ENCODE measurements around the gene STX11.

The STX11 gene

DNA sequence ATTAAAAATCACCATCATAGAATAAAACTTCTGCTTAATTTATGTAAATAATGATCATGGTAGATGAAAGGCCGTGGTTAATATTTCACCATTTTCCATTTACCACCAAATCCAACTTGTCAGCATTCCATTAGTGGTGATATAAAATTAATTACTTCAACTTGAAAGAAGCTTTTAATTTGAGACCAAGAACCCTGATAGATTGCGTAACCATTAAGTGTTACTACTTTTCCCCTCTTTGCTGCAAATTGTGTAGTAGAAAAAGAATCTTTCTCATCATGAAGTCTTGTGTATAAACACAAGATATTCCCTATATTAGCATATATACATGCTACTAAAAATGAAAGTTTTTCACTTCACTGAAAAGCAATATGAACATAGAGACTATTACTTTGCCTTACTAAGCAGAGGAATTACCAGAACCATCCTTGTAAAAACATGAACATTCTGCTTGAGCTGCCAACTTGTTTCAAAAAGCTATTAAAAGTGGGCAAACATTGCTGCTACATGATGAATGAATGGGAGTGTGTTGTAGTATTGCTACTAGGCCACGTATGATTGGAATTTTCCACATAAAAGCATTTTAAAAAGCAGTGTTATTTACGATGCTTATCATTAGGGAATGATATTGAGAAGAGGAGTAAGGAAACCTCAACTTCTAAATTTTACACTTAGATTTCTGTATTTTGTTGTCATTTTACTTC lies 35.0 kb downstream of the STX11 start:
- H3K4me3 ChIP-seq (ENCODE audit: low read depth, low read length): no peak overlapping the region
- in situ Hi-C loops (cut with HindIII; ENCODE audit: low sequenced_read_pairs): no loop called here
- TF ChIP-seq, protein P1, sequence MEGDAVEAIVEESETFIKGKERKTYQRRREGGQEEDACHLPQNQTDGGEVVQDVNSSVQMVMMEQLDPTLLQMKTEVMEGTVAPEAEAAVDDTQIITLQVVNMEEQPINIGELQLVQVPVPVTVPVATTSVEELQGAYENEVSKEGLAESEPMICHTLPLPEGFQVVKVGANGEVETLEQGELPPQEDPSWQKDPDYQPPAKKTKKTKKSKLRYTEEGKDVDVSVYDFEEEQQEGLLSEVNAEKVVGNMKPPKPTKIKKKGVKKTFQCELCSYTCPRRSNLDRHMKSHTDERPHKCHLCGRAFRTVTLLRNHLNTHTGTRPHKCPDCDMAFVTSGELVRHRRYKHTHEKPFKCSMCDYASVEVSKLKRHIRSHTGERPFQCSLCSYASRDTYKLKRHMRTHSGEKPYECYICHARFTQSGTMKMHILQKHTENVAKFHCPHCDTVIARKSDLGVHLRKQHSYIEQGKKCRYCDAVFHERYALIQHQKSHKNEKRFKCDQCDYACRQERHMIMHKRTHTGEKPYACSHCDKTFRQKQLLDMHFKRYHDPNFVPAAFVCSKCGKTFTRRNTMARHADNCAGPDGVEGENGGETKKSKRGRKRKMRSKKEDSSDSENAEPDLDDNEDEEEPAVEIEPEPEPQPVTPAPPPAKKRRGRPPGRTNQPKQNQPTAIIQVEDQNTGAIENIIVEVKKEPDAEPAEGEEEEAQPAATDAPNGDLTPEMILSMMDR (IDR thresholded peaks at IDR 0.05; ENCODE audit: low read depth, low read length): no peak
- DNase-seq (ENCODE audit: low read depth, low spot score): no peak

- TF ChIP-seq, protein P1 (IDR thresholded peaks at IDR 0.05; ENCODE audit: low read depth, low read length): no peak
- H3K4me3 ChIP-seq (ENCODE audit: low read depth, low read length): no peak overlapping the region
- in situ Hi-C loops (cut with HindIII; ENCODE audit: low sequenced_read_pairs): no loop called here
- no peak for DNase-seq (ENCODE audit: low read depth, low spot score)
Observed at GRCh38 chr6:144186817-144187625, 36.7 kb downstream of the STX11 start.

GRCh38 chr6:144189351-144189750 lies 39.0 kb downstream of the STX11 start:
- in situ Hi-C loops (cut with HindIII; ENCODE audit: low sequenced_read_pairs): no loop called here
- H3K4me3 ChIP-seq (ENCODE audit: low read depth, low read length): no peak overlapping the region
- TF ChIP-seq, protein P1 (IDR thresholded peaks at IDR 0.05; ENCODE audit: low read depth, low read length): no peak
- DNase-seq (ENCODE audit: low read depth, low spot score): peak; percentile 11

GRCh38 chr6:144190080-144190479 lies 39.8 kb downstream of the STX11 start:
- no peak for DNase-seq (ENCODE audit: low read depth, low spot score)
- TF ChIP-seq, protein P1 (IDR thresholded peaks at IDR 0.05; ENCODE audit: low read depth, low read length): no peak
- in situ Hi-C loops (cut with HindIII; ENCODE audit: low sequenced_read_pairs): no loop called here
- no peak overlapping the region for H3K4me3 ChIP-seq (ENCODE audit: low read depth, low read length)

- no peak overlapping the region for H3K4me3 ChIP-seq (ENCODE audit: low read depth, low read length)
- TF ChIP-seq, protein P1 (IDR thresholded peaks at IDR 0.05; ENCODE audit: low read depth, low read length): no peak
- peak; percentile 57 for DNase-seq (ENCODE audit: low read depth, low spot score)
- in situ Hi-C loops (cut with HindIII; ENCODE audit: low sequenced_read_pairs): no loop called here
Observed at GRCh38 chr6:144190593-144190992, 40.3 kb downstream of the STX11 start.

DNA sequence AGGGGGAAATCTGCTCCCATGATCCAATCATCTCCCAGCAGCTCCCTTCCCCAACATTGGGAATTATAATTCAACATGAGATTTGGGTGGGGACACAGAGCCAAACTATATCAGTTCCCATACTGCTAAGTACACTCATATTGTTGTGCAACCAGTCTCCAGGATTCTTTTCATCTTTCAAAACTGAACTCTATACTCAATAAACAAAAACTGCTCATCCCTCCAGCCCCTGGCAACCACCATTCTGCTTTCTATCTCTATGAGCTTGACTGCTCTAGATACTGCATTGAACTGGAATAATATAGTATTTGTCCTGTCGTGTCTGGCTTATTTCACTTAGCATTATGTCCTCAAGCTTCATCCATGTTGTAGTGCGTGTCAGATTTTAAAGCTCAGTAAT lies 42.9 kb downstream of the STX11 start:
- no peak for DNase-seq (ENCODE audit: low read depth, low spot score)
- TF ChIP-seq, protein P1 (IDR thresholded peaks at IDR 0.05; ENCODE audit: low read depth, low read length): no peak
- in situ Hi-C loops (cut with HindIII; ENCODE audit: low sequenced_read_pairs): no loop called here
- H3K4me3 ChIP-seq (ENCODE audit: low read depth, low read length): no peak overlapping the region

Measured in astrocyte of the spinal cord (primary cell).